ENCODE data around the gene TOMM40L. TPM values are rescaled to one million over a fixed set of nuclear protein-coding genes. Genes with fewer than 3 reads are reported as not detected.

The TOMM40L gene
- total and polyA plus RNA-seq, 12 donors = 7.0 to 18.4 (median 11.9) TPM

GRCh38 chr1:161201836-161202712 lies 23.8 kb upstream of the TOMM40L start, which contains the start of gene NDUFS2:
Gene NDUFS2, plus strand, starts transcription at chr1:161202367. Its CDS starts 19 bp downstream, at chr1:161202386.
- intact Hi-C loops (cut with DNase I) = no loop called here
- H3K4me3 ChIP-seq = peak within 1 kb of the TSS; percentile 52 to 83 (median 73)
- H3K36me3 ChIP-seq (replicated peaks in 1 of 2) = peaks cover 0 to 32% of the 10 kb centered on the region in 2 donors
- peak; percentile 96 to 100 (median 99) for DNase-seq
- peak within 1 kb of the TSS; percentile 86 to 99 (median 93) for H3K27ac ChIP-seq
- peaks cover 51 to 81% of the 10 kb centered on the region in 2 donors for H3K4me1 ChIP-seq (replicated peaks in 1 of 2)
- H3K9me3 ChIP-seq (replicated peaks in 1 of 3) = no peaks in the 10 kb centered on the region
- TF ChIP-seq POLR2A (IDR thresholded peaks at IDR 0.05) = peak; percentile 51 to 88
- peak in 1 of 6 experiments; percentile 3 for TF ChIP-seq CTCF (IDR thresholded peaks at IDR 0.05)
- no peaks in the 10 kb centered on the region for H3K27me3 ChIP-seq
- 2 to 8% (median 2%) methylated on average over 20 to 53 of the region's 53 CpGs for WGBS, 4 donors

- peaks cover 0 to 68% of the 10 kb centered on the region in 2 donors for H3K36me3 ChIP-seq (replicated peaks in 1 of 2)
- no peaks in the 10 kb centered on the region for H3K27me3 ChIP-seq
- peak overlapping the region in 1 of 4 donors; percentile 35 for H3K4me3 ChIP-seq
- H3K27ac ChIP-seq = peak overlapping the region; percentile 59 to 95 (median 77)
- no peaks in the 10 kb centered on the region for H3K9me3 ChIP-seq (replicated peaks in 1 of 3)
- TF ChIP-seq CTCF (IDR thresholded peaks at IDR 0.05) (no peak), POLR2A (IDR thresholded peaks at IDR 0.05) (peak in 1 of 2 donors; percentile 9)
- intact Hi-C loops (cut with DNase I) = no loop called here
- peaks cover 36 to 69% of the 10 kb centered on the region in 2 donors for H3K4me1 ChIP-seq (replicated peaks in 1 of 2)
- peak in 3 of 7 donors; percentile 35 to 72 (median 57) for DNase-seq
- 61 to 67% (median 64%) methylated on average over 12 of the region's 12 CpGs for WGBS, 4 donors
Measured at GRCh38 chr1:161206411-161207140, 19.3 kb upstream of the TOMM40L start.

GRCh38 chr1:161207173-161207572 lies 18.7 kb upstream of the TOMM40L start:
- H3K27me3 ChIP-seq = no peaks in the 10 kb centered on the region
- H3K4me1 ChIP-seq (replicated peaks in 1 of 2) = peaks cover 33 to 65% of the 10 kb centered on the region in 2 donors
- H3K4me3 ChIP-seq = peak overlapping the region in 1 of 4 donors; percentile 35
- TF ChIP-seq CTCF (IDR thresholded peaks at IDR 0.05) (no peak), POLR2A (IDR thresholded peaks at IDR 0.05) (peak; percentile 6 to 36)
- H3K36me3 ChIP-seq (replicated peaks in 1 of 2) = peaks cover 0 to 74% of the 10 kb centered on the region in 2 donors
- no peaks in the 10 kb centered on the region for H3K9me3 ChIP-seq (replicated peaks in 1 of 3)
- H3K27ac ChIP-seq = peak overlapping the region; percentile 59 to 95 (median 77)
- peak; percentile 71 to 91 (median 86) for DNase-seq
- intact Hi-C loops (cut with DNase I) = no loop called here
- WGBS, 4 donors = 33 to 45% (median 39%) methylated on average over 8 of the region's 8 CpGs

Measured in adrenal gland (tissue), 12 donors.